Fibroblast of lung (primary cell): ENCODE results near the gene SRPK3.

Experiments used
- CTCF ChIP-seq, 2 donors: IDR thresholded peaks in 1 of 2; conservative IDR thresholded peaks in 1 of 2; 1 replicate in 1 of 2; 2 replicates in 1 of 2; pipeline ENCODE4 v1.5.1; 2011 to 2012; ENCODE audit warnings: low read length in 2 of 2, control low read depth in 1 of 2, inconsistent platforms in 1 of 2, low read depth in 1 of 2, mild to moderate bottlenecking in 1 of 2
- EZH2 ChIP-seq: IDR thresholded peaks from 2 replicates; pipeline ENCODE4 v1.5.1; 2012; ENCODE audit warnings: low read length, control low read depth, mild to moderate bottlenecking; ENCODE audit errors: missing control alignments

- TF ChIP-seq CTCF (conservative IDR thresholded peaks at IDR 0.05 in 1 of 2, IDR thresholded peaks at IDR 0.05 in 1 of 2; ENCODE audit: low read depth in 1 of 2, low read length in 2 of 2) (no peak), EZH2 (no peak)
Measured at GRCh38 chrX:153804100-153804595, 23.3 kb downstream of the SRPK3 start.
